ENCODE data around the gene SIAH2.

- TF ChIP-seq CTCF (IDR thresholded peaks at IDR 0.05) (no peak), ZFX (IDR thresholded peaks at IDR 0.05; ENCODE audit: borderline replicate concordance) (no peak)
Measured at GRCh38 chr3:150810641-150811040, 47.7 kb upstream of the SIAH2 start.
